HG03159 (cell line): ENCODE results near the gene ZNF48.
"Not testable (repeated sequence)": the region's sequence is repeated elsewhere in the genome, so short reads cannot be mapped to it uniquely, and the experiment has no call there.

ENCODE experiments used
- ATAC-seq: cut with Tn5 transposase; IDR thresholded peaks from one replicate; pipeline ENCODE4 v1.9.1; 2021; ENCODE audit warnings: mild to moderate bottlenecking, moderate library complexity; ENCODE audit not compliant: unreplicated experiment

ZNF48 gene

GRCh38 chr16:30377050-30377811, 18.0 kb upstream of the ZNF48 start:
- ATAC-seq = no peak

GRCh38 chr16:30377812-30378235, 17.4 kb upstream of the ZNF48 start:
- ATAC-seq = peak; percentile 37

DNA sequence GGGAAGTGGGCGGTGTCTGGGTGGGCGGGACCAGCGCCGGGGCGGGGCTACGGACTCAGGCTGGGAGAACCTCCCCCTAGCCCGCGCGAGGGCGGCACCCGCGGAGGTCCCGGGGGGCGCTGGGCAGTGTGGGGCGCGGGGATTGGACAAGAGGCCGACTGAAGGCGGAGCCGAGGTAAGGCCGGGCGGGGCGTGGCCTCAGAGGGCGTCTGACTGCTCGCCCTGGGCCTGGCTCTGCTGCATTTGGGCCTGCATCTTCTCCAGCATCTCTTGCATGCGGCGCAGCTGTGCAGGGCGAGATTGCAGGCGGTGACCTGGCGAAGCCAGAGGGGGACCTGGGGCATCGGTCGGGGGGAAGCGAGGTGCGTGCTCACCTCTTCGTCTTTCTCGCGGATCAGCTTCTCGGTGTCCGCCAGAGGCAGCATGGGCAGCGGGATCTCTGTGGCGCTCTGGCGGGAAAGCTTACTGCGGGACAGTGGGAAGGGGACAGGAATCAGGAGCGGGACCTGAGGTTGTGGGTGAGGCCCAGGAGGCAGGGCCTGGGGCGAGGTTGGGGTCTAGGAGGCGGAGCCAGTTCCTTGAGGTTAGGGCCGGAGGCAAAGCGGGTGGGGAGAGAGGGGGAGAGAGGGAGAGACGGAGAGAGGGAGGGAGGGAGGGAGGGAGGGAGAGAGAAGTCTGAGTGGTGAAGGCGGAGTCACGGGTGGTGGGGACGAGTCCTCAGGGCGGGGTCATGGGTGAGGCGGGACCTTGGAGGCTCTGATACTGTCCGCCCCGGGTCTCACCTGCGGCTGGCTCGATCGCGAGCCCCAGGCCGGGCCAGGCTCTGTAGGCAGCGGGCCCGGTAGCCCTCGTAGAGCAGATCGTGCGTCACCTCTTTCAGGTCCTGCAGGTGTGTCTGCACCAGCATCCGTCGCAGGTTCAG, 16.7 kb upstream of the ZNF48 start:
- peak; percentile 81 for ATAC-seq

GRCh38 chr16:30379158-30379783, 15.9 kb upstream of the ZNF48 start:
- ATAC-seq = no peak

DNA sequence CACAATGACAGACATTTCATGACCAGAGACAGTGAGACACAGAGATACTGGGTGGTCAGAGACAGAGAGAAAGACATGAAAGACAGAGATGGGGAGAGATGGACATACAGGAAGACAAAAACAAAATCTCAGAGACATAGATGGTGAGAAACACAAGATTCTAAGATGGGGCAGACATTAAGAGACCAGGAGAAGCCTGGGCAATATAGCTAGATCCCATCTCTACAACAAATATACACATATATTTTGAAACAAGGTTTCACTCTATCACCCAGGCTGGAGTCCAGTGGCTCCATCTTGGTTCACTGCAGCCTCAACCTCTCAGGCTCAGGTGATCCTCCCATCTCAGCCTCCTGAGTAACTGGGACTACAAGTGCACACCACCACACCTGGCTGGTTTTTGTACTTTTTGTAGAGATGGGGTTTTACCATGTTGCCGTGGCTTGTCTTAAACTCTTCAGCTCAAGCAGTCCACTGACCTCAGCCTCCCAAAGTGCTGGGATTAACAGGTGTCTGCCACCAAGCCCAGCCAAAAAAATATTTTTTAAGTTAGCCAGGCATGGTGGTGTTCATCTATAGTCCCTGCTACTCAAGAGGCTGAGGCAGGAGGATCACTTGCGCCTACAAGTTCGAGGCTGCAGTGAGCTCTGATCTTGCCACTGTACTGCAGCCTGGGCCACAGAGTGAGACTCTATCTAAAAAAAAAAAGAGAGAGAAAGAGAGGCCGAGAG, 15.0 kb upstream of the ZNF48 start:
- no peak for ATAC-seq

DNA sequence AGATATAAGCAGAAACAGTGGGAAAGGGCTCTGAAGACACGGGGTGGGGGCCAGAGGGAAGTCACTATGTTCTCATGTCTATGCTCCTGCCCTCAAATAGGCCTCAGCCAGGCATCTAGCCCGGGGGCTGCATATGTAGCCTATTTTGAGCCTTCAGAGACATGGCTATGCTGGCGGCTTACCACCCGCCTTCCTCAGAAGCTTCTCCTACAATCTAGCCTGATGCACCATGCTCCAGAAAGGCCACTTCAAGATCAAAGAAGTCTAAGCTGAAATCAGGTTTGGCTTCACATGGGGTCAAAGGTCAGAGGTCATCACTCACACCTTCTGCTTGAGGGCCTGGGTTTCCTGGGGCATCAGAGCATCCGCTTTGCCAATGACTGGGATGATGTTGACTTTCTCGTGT, 14.4 kb upstream of the ZNF48 start:
- ATAC-seq = no peak

DNA sequence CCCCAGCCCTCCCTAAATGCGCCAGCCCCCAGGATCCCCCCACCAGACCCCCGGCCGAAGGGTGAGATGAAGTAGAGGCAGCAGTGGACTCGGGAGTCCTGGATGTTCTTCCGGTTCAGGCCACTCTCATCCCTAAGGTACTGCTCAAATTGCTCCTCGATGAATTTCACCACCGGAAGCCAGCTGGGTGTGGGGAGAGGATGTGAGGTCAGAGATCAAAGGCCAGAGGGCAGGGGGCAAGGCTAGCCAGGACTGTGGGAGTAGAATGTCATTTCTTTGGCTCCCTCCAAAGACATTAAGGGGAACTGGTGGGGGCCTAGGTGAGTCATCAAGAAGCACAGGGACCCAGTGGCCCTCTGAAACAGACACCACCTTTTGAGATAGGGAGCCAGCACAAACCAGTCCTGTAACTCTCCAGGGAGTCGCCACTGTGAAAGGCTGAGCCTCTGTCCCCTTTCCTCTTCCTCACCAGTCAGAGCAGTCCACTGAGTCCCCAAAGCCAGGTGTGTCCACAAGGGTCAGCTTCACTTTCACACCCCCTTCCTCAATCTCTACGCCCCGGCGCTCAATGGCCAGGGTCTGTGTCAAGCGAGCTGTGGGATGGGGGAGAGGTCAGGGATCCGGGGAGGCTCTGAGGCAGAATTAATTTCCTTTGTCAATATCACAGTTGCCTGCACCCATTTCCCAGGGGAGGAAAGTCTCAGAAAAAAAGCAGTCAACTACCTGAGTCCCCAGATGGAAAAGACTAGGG, 13.8 kb upstream of the ZNF48 start:
- no peak for ATAC-seq

GRCh38 chr16:30382111-30382881, 12.9 kb upstream of the ZNF48 start, which contains the start of gene SEPTIN1:
TSS of gene SEPTIN1 (minus strand) at chr16:30382561. CDS start at chr16:30382542, 19 bp downstream.
- peak; percentile 41 for ATAC-seq

DNA sequence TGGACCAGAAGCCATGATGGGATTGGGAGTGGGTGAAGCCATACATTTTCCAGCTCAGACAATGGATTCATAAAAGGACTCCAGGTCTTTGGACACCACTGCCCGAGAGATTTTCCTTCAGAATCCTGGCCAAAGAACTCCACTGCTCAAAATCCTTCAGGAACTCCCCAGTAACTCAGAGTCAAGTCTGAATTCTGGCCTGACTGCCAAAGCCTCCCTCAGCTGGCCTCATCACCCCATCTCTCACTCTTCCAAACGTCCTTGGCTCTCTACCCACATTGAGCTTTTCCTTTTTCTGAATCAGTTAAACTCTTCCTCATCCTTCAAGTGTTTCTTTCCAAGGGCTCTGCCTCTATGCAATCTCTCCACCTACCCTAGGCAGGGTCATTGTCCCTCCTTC, 11.7 kb upstream of the ZNF48 start:
- no peak for ATAC-seq

DNA sequence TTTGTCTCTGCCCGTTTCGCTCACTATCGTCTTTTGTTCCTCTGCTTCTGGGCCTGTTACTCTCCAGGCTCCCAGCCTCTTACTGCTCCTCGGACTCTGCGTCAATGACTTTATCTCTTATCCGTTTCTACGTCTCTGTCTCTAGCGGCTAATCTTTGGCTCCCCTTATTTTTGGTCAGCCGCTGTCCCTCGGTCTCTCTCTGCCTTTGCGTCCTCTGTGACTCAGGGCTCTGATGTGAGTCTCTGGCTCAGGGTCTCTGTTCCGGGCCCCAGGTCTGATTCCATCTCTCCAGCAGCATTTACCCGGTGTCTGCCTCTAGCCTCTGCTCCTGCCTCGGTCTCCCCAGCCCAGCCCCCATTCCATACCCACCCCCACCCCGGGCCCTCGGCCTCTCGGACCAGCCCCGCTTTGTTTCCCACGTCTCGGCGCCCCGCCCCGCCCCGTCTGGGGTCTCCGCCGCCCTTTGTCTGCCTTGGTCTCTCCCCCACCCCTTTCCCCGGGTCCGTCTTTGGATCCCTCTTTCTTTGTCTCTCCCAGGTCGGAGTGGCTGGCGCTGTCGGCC, 547 bp upstream of the ZNF48 start:
- no peak for ATAC-seq

- no peak for ATAC-seq
These were observed 869 bp downstream of the ZNF48 start for GRCh38 chr16:30395992-30396585.

DNA sequence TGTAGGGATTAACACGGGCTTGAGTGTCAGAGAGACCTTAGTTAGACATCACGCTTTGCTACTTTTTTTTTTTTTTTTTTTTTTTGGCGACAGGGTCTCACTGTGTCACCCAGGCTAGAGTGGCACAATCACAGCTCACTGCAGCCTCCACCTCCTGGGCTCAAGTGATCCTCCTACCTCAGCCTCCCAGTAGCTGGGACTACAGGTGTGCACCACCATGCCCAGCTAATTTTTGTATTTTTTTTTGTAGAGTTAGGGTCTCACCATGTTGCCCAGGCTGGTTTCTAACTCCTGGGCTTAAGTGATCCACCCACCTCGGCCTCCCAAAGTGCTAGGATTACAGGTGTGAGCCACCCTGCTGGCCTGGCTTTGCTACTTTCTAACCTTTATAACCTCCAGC, 1.4 kb downstream of the ZNF48 start:
- not testable (repeated sequence) for ATAC-seq

- no peak for ATAC-seq
These were observed 1.8 kb downstream of the ZNF48 start for GRCh38 chr16:30397056-30397455.

DNA sequence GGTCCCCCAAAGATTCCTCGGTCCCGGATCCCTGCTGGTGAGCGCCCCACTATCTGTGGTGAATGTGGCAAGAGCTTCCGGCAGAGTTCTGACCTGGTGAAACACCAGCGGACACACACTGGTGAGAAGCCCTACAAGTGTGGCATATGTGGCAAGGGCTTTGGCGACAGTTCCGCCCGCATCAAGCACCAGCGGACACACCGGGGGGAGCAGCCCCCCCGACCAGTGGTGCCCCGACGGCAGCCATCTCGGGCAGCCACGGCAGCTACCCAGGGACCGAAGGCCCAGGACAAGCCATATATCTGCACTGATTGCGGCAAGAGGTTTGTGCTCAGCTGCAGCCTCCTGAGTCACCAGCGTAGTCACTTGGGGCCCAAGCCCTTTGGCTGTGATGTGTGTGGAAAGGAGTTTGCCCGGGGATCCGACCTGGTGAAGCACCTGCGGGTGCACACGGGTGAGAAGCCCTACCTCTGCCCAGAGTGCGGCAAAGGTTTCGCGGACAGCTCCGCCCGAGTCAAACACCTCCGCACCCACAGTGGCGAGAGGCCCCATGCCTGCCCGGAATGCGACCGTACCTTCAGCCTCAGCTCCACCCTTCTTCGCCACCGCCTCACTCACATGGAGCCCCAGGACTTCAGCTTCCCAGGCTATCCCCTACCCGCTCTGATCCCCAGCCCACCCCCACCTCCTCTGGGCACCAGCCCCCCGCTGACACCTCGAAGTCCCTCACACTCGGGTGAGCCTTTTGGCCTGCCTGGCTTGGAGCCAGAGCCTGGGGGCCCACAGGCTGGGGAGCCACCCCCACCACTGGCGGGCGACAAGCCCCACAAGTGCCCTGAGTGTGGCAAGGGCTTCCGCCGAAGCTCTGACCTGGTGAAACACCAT, 2.8 kb downstream of the ZNF48 start:
- no peak for ATAC-seq

- no peak for ATAC-seq
These were observed 3.6 kb downstream of the ZNF48 start for GRCh38 chr16:30398661-30399434.

DNA sequence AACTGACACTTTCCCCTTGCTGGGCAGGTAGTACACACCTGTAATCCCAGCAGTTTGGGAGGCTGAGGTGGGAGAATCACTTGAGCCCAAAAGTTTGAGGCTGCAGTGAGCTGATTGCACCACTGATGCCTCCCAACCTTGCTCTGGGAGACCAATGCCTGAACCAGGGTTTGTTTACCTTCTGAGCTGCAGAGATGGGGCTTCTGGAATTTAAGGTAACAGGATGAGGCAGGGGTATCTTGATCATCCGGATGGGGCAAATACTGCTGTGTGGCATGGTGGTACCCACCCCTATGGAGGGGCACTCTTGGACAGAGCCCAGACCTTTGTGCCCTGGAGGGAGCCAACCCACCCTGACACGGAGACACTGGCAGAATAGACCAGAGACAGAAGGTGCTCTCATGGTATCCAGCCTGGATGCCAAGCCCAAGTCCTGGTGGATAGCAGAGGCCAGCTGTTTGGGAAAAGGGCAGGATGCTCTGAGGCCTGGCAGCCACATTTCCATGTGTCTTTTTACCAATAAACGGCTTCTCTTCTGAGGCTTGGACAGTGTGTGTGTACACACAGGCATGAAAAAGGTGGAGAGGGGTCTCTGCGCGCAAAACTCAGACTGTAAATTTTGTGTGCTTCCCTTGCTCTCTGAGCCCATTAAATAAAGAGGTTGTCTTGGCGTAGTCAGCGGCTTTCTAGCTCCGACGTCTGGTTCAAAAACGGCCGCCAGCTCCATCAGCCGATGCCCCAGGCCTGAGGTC, 4.4 kb downstream of the ZNF48 start:
- ATAC-seq = no peak
